Dermis microvascular lymphatic vessel endothelial cell (primary cell): ENCODE measurements around the gene TECPR2. TPM values are rescaled to one million over a fixed set of nuclear protein-coding genes. Genes with fewer than 3 reads are reported as not detected.
"Not testable (repeated sequence)": the region's sequence is repeated elsewhere in the genome, so short reads cannot be mapped to it uniquely, and the experiment has no call there.

Source experiments
- DNase-seq, 2 donors: peaks; one replicate each; pipeline versions ENCODE4 v3.0.0 to v3.0.0-alpha.2; 2010; ENCODE audit warnings: low read depth in 2 of 2
- total RNA-seq: library from RNA; depleted of rRNA; stranded (reverse); fragments of >200 nt; gene quantifications from 2 replicates; pipeline ENCODE4 v1.2.1, GENCODE V29; 2014

TECPR2 gene, protein sequence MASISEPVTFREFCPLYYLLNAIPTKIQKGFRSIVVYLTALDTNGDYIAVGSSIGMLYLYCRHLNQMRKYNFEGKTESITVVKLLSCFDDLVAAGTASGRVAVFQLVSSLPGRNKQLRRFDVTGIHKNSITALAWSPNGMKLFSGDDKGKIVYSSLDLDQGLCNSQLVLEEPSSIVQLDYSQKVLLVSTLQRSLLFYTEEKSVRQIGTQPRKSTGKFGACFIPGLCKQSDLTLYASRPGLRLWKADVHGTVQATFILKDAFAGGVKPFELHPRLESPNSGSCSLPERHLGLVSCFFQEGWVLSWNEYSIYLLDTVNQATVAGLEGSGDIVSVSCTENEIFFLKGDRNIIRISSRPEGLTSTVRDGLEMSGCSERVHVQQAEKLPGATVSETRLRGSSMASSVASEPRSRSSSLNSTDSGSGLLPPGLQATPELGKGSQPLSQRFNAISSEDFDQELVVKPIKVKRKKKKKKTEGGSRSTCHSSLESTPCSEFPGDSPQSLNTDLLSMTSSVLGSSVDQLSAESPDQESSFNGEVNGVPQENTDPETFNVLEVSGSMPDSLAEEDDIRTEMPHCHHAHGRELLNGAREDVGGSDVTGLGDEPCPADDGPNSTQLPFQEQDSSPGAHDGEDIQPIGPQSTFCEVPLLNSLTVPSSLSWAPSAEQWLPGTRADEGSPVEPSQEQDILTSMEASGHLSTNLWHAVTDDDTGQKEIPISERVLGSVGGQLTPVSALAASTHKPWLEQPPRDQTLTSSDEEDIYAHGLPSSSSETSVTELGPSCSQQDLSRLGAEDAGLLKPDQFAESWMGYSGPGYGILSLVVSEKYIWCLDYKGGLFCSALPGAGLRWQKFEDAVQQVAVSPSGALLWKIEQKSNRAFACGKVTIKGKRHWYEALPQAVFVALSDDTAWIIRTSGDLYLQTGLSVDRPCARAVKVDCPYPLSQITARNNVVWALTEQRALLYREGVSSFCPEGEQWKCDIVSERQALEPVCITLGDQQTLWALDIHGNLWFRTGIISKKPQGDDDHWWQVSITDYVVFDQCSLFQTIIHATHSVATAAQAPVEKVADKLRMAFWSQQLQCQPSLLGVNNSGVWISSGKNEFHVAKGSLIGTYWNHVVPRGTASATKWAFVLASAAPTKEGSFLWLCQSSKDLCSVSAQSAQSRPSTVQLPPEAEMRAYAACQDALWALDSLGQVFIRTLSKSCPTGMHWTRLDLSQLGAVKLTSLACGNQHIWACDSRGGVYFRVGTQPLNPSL (N-terminal part only)
- 6.2 and 13.7 TPM in 2 replicates for total RNA-seq

DNA sequence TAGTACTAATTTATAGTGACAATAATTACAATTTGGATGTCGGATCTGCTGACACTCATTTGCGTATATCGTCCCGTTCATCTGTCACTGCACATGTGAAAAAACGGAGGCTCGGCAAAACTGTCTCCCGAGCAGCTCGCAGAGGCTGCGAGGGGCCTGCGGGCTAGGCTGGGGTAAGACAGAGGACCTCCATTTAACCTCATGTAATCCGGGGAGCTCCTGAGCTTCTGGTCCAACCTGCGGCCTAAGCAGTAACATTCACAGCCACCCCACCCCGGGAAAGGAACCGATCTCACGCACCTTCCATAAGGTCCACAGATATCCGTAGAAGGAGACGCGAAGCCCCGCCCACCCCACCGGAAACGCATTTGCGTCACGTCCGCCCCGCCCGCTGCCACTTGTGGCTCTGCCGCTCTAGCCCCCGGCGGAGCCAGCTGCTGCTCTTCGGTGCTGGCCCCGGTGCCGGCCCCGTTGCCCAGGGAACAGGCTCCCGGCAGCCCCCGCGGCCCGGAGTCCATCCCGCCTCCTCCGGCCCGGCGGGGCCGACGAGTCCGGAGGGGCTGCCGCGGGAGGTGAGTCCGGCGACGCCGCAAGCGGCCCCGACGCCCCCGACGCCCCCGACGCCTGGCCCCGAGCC lies at the start of gene TECPR2, which contains the start of gene CINP:
Gene TECPR2 (plus strand): TSS at position 397 of the 637 bp plus-strand sequence. CDS start 13,781 bp downstream, outside the sequence.
Gene CINP (minus strand): TSS at position 346 of the 637 bp plus-strand sequence. CDS start 39 bp downstream, at position 307.
- DNase-seq: peak; percentile 83 to 96

DNA sequence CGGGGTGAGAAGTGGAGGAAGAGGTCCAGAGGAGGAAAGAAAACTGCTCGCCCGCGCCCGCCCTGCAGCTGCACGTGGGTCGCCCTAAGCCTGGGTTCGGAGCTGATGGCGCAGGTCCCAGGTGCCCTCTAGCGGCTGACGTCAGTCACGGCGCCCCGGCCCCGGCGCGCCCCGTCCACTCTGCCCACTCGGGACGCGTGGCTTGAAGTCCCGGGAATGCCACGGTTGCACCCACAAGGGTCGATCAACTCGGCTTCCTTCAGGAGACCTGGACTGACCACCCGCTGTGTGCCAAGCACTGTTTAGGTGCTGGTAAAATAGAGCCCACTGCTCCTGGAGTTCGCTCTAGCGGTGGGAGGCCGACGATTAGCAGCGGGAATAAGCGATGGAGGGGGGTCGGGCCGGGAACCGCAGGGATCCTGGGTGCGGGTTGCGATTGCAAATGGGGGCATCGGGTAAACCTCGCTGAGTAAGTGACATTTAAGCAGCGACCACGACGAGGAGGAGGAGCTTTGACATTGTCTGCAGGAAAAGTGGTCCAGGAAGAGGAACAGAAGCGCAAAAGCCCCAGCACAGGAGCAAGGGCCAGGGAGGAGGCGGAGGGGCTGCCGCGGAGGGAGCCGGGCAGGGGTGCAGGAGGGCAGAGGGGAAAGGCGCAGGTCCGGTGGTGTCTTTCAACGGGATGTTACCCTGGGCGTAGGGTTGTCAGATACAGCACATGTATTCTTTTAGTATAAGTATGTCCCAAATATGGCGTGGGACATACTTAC lies 48.3 kb upstream of the TECPR2 start:
- DNase-seq: peak in 1 of 2 donors; percentile 82

DNA sequence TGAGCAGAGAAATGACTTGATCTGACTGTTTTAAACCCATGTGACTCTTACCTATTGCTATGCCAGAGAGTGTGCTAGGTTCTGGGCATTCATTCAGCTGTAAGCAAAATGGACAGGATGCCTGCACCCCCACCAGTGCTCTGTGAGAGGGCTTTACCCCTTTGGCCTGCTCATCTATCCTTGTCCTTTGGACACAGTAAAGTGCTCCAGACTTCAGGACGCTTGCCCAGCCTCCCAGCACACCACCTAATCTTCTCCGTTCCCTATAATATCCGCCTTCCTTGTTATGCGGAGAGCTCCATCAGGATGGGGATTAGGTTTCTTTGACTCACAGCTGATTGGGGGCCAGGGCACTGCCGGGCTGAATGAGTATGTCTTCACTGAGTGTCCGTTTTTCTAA lies 47.6 kb upstream of the TECPR2 start:
- no peak for DNase-seq

DNA sequence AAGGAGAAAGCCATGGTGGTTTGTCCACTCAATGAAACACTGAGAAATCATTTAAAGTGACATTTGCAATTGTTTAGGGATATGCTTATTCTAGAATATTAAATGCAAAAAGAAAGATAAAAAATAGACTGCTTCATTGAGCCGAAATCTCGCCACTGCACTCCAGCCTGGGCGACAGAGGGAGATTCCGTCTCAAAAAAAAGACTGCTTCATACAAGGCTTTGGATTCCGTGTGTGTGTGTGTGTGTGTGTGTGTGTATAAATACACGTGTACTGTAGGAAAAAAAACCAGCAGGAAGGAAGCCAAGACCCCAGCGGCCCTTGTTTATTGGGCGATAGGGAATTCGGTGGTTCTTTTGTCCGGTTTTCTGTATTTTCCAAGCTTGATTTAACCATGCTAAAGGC lies 46.4 kb upstream of the TECPR2 start:
- DNase-seq: peak; percentile 49 to 64

DNA sequence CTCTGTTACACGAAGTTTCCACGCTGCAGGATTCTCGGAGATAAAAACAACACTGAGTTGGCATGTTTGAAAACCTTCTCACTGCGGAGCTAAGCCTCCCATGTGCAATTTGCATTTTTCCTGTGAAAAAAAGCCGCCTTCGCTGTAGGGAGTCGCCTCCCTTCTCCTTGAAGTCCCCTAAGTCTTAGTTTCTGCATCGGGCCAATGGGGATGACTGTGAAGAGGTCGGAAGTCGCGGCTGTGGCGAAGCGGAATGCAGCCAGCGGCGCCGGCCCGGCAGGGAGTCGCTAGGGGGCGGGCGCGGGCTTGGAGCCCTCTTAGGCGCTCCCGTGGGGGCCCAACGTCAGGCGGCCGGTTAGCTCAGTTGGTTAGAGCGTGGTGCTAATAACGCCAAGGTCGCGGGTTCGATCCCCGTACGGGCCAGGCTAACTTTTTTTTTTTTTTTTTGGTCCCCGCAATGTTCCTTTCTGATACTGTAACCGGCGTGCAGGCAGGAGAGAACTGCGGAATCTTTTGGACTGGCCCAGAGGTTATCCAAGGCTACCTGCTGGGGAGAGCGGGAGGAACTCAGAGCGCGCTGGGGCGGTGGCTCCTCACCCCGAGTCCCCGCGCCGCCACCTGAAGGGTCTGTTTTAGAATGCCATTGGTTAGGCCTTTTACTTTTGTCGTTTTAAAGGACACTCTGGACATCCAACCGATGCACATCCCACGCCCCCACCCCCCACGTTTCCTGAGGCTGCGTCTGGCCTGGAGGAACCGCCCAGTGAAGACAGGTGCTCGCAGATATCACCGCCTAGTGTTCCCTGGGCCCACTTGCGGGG lies 45.8 kb upstream of the TECPR2 start:
- peak; percentile 66 to 91 for DNase-seq

DNA sequence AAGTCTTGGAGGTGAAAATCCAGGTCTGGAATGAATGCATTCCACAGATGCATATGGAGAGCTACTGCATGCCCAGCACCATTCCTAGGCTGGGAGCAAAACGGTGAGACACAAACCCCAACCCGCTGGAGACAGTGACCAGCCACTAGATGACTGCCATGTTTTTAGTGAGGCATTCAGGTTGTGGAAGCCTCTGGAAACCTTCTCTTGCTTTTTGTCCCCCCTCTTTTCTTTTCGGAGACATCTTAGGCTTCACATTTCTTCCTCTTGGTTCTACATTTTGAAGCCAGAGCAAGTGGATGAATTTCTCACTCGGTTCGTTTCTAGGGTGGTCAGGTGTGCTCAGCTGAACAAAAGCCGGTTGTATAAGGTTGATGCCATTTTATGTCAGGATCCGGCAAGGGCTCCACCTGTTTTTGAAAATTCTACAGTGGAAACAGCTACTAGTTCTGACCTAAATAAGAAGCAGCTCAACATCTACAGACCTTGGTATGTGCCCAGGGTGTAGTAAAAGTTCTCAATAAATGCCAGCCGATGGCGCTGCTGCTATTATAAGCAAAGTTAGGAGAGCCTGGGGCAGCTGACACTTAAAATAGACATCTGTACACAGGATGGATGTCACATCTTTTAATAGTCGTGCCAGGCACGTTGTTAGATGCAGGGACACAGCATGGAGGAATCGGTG lies 45.0 kb upstream of the TECPR2 start:
- peak in 1 of 2 donors; percentile 61 for DNase-seq

DNA sequence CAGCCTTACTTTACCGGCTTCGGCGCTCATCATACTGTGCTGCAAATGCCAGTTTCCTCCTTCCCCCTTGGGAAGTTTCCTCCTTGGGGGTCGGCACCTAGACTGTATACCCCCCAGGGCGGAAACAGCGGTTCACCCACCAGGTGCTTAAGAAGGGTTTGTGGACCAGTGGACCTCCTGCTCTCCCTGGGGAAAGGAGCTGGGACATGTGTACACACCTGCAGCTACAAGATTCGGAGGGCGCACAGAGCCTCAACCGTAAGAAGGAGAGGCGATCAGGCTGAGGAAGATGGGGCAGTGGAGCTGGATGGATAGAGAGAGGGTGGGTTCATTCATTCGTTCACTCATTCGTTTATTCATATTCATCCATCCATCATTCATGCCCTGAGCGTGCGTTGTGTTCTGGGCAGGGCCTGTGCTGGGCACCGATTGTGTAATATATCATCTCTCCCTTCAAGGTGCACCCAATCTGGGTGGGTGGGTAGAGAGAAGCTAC lies 43.9 kb upstream of the TECPR2 start:
- no peak for DNase-seq

DNA sequence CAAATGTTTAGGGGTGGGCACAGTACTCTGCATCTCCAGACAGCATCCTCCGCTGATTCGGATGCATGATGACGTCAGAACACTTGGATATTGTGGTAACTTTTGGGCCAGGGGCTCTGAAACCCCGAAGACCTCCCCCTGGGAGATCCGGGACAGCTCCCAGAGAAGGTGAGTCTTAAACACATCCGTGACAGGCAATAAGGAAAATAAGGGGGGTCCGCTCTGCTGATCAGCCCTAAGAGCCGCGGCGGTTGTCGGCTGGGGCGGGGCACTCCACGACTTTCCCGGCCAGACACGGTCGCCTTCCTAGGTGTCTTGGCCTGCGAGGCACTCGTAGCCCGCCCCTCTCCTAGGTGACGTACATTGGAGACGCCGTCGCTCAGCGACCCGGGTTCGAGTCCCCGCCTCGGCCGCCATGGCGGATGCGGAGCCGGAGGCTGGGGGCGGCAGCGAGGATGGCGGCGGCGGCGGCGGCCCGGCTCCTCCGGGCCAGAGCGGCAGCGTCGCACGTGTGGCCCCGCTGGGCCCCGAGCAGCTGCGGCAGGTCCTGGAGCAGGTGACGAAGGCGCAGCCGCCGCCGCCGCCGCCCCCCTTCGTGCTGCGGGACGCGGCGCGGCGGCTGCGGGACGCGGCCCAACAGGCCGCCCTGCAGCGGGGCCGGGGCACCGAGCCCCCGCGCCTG lies 43.2 kb upstream of the TECPR2 start, which contains the start of gene ZNF839:
Gene ZNF839 (plus strand): TSS at position 396 of the 682 bp plus-strand sequence. CDS start 20 bp downstream, at position 416.
- peak; percentile 53 to 86 for DNase-seq

DNA sequence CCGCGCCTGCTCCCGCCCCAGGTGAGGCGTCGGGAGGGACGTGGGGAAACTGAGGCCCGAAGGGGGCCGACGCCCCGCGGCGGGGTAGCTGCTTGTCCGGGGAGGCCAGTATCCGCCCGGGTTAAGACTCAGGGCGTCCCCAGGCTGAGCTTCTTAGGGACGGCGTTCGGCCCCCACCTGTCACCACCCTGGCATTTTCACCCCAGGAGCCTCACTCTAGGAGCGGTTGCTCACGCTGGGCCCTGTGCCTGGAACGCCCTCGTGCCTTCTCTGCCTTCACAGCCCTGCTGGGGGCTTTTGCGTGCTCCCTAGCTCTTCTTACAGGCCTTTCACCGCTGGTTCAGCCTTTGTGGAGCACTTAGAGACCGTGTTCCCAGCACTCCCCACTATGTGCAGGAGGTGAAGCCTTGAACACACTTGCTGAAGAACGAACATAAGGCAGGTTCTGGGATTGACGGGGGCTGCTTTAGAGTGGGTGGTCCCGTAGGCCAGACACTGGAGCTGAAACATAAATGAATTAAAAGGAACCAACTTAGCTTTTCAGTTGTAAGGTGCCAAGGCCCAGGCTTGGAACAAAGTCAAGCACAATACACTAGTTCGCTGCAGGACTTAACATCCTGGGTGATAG lies 42.6 kb upstream of the TECPR2 start:
- DNase-seq: peak in 1 of 2 donors; percentile 52

DNA sequence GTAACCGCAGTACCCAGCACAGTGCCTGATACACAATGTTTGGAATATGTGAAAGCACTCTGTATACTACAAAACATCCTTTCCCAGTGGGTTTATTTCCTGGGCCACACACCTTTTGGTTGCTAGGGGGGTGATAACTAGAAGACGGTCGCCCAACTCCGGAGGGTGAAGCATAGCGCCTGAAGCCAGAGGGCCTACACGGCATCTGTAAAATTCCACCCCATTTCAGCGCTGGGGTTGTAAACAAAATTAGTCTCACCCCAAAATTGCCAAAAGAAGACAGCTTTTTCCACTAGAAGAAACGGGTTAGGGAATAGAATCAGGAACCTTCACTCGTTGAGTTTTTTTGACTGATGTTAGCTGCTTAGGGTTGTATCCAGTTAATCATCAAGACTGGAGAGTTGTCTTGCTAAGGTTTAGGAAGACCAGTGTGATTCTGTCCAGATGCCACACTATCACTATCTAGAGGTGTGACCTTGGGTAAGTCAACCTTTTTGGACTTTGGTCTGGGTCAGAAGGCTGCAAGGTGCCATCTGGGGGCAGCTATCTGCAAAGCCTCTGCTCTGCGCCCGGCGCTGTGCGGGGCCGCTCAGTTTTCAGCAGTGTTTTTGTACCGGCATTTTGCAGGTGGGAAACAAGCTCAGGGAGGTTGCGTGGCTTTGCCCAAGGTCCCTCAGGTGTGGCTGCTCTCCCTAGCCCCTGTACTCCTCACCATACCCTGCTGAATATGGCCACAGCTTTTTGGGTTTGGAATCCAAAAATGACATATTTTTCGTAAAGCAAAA lies 41.9 kb upstream of the TECPR2 start:
- DNase-seq: no peak

DNA sequence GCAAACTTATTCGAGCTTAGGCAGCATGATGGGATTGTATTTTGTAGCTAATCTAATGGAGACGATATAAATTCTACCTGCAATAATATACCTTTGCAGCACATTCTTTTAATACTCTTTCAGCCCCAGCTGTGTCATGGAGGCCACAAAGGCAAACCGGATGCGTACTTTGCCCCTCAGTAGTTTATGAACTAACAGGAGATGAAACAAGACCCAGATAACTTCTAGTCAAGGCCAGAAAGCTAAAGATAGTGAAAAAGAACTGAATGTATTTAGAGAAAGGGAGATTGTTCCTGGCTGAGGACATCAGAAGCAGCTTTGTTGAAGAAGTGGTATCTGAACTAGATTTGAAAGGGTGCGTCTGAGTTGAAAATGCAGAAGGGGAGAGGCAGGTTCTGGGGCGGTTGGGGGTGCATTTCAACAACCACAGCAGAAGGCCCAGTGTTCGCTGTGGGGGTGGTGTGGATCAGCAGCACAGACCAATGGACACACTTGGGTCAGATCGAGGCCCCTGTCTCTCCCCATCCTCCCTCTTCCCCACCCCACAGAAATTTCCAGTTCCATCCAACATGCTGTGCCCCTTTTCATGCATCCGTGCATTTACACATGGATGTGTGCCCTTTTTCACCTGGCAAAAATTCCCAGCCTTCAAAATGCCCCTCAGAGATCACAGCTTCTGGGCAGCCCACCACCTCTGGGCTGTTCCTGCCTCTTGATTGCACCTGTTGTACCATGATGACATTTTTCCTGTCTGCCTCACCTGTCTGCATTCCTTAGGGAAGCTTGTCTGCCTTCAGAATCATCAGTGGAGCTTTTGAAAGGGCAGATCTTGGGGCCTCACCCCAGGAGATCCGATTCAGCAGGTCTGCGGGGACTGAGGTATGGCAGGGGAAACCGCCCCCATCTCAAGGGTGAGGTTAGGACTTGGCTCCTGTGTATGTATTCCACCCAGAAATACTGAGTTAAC lies 41.0 kb upstream of the TECPR2 start:
- DNase-seq: no peak

DNA sequence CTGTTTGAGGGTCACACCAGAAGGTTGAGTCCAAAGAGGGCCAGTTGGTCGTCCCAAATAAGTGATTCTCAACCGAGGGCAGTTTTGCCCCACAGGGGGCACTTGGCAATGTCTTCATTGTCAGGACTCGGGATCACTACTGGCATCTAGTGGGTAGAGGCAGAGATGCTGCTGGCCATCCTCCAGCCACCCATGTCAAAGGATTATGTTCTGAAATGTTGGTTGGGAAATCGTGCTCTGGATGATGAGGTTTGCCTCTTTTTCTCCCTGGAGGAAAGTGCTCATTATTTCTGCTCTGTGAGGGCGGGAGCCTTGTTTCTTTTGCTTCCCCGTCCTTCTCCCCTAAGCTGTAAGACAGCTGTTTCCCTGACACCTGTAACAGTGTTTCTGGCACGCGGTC lies 39.6 kb upstream of the TECPR2 start:
- peak in 1 of 2 donors; percentile 68 for DNase-seq

DNA sequence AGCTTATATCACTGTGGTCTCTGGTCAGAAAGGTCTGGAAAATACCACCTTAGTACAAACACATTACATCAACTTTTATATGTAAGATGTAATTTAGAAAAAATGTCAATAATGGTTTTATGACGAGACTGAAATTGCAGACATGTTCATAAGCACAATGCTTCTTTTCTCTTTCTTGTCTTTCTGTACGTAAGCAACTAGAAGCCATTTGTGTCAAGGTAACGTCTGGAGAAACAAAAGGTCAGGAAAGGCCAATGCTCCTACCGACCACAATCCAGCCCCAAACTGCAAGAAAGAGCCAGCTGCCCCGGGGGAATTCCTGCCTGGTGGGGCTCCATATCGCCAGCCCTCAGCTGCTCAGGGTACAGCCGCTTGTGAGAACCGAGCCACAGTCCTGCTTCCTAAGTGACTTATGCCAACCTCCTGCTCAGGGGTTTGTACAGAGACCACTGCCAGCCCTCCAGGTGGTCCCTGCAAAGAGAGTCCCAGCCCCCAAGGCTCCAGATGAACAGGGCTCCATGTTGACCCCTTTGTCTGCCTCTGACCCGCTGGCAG lies 36.9 kb upstream of the TECPR2 start:
- no peak for DNase-seq

DNA sequence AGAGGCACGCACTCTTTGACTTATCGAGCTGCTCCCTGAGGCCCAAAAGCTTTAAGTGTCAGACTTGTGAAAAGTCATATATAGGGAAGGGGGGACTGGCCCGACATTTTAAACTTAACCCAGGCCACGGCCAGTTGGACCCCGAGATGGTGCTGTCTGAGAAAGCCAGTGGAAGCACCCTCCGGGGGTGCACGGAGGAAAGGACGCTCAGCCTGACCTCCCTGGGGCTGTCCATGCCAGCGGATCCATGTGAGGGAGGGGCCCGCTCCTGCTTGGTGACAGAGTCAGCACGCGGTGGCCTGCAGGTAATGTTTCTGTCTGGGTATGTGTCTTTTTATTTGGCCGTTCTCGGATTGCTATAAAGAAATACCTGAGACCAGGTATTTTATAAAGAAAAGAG lies 36.2 kb upstream of the TECPR2 start:
- no peak for DNase-seq

DNA sequence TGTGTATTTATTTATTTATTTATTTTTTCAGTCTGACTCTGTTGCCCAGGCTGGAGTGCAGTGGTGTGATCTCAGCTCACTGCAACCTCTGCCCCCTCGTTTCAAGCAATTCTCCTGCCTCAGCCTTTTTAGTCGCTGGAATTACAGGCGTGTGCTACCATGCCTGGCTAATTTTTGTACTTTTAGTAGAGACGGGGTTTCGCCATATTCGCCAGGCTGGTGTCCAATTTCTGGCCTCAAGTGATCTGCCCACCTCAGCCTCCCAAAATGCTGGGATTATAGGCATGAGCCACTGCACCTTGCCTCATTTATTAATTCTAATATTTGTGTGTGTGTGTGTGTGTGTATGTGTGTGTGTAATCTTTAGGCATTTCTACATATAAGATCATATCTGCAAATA lies 33.4 kb upstream of the TECPR2 start:
- not testable (repeated sequence) for DNase-seq
